T-helper 22 cell (primary cell): ENCODE data around the gene DPP6.
"Not testable (repeated sequence)": the region's sequence is repeated elsewhere in the genome, so short reads cannot be mapped to it uniquely, and the experiment has no call there.

Source experiments
- DNase-seq: peaks from one replicate; pipeline ENCODE4 v3.0.0-alpha.2; 2020; ENCODE audit warnings: low read depth

DPP6 gene

GRCh38 chr7:154148791-154149516, 96.8 kb downstream of the DPP6 start:
- not testable (repeated sequence) for DNase-seq

- DNase-seq = not testable (repeated sequence)
These were observed 98.5 kb downstream of the DPP6 start for GRCh38 chr7:154150656-154151055.

GRCh38 chr7:154151306-154151705, 99.1 kb downstream of the DPP6 start:
- not testable (repeated sequence) for DNase-seq

GRCh38 chr7:154155928-154156327, 103.7 kb downstream of the DPP6 start:
- not testable (repeated sequence) for DNase-seq

GRCh38 chr7:154162921-154163320, 110.7 kb downstream of the DPP6 start:
- DNase-seq = not testable (repeated sequence)

GRCh38 chr7:154163642-154164041, 111.4 kb downstream of the DPP6 start:
- DNase-seq = not testable (repeated sequence)

DNA sequence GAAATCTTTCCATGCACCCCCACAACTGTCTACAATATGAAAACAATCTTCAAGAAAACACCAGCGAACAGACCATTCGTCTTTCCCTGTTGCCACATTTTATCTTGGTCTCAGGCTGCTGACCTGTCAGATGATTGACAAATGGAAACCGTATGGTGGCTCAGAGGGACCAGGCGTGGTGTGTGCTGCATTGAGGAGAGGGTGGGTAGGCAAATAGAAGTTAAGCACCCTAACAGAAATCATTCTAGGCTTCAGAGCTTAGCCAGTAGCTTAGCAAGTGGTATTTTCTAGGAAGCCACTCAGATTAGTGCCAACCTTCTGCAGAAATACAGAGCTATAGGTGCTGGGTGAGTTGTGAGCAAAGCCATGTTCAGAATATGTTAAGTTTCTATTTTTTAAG, 114.9 kb downstream of the DPP6 start:
- no peak for DNase-seq

DNA sequence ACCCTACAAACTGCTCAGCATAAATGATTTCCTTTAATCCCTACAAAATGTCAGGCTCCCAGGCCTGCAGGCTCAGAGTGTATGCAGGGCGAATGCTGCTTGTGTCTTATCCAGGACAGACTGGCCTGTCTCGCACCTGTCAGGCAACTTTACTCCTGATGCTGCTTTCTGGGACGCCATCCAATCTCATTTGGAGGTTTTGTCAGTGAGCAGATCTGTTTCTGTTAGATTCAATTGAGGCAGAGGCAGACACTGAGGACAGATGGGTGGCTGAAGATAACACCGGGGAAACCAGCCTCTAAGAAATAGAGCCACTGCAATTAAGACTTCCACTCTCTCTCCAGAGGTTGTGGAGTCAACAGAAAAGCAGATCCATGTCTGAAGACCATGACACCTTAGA, 115.6 kb downstream of the DPP6 start:
- no peak for DNase-seq

DNA sequence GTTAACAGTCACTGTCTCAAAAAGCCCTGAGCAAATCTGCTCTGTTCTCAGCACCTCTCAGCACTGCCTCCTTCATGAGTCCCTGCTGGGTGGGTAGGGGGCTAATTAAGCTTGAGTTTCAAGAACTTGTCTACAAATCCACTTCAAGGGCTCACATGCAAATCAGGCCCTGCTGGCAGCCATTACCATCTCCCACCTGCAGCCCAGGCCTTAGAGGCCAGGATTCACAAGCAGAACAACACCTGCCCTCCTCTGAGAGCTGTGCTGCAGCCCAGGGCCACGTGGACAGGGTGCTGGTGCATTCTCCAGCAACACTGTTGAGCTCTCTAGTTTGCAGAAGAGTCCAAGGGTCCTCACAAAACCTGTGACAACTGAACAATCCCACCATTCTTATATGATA, 119.2 kb downstream of the DPP6 start:
- DNase-seq = no peak

GRCh38 chr7:154172236-154172635, 120.0 kb downstream of the DPP6 start:
- no peak for DNase-seq

DNA sequence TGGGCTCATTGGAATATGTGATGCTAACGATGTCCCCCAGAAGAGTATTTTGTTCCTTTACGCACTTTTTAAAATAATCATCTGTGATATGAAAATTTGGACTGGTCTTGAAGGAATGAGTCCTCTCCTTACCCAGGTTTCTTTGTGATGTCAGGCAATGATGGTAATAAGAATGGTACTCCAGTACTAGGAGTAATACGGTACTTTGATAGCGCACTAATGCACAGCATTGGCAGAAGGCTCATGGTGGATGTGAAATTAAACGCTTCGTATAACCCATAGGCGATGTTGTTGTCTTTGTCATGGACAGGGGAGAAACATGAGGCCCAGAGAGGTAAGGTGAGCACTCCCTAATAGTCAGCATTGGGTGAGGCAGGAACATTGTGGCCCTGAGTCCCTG, 125.4 kb downstream of the DPP6 start:
- DNase-seq = no peak

- no peak for DNase-seq
These were observed 126.7 kb downstream of the DPP6 start for GRCh38 chr7:154178895-154179294.

DNA sequence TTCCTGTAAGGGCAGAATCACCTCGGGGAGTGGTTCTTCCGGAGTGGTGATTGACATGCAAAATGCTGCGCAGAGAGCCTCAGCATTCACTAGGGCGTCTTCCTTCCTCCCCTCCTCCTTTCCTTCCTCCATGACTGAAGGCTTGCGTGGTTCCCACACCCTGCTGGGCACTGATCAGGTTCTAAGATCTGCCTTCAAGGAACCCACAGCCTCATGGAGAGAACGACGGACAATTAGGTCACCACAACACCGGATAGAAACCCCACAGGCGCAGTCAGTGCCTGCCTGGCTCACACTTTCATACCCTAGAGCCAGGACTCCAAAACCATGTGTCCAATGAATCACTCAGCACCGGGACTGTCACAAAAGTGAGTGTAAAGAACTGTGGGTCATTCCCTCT, 131.3 kb downstream of the DPP6 start:
- no peak for DNase-seq

DNA sequence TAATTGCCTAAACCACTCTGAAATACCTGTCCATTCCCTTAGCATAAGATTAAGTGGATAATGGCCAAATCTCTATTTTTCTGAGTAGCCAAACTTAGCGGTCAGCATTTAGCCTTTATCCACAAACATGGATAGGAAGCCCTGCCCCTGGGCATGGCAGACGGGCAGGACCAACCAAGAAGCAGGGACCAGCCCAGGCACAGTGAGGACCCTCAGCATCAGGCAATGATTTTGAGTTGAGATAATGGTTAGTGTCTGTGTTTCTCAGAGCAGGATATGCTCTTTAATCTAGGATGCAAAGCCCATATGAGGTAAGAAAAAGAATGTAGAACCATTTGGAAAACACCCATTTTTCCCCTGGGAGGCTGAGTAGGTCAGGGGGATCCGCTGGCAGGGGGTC, 131.7 kb downstream of the DPP6 start:
- no peak for DNase-seq

GRCh38 chr7:154186811-154187210, 134.6 kb downstream of the DPP6 start:
- DNase-seq = no peak

DNA sequence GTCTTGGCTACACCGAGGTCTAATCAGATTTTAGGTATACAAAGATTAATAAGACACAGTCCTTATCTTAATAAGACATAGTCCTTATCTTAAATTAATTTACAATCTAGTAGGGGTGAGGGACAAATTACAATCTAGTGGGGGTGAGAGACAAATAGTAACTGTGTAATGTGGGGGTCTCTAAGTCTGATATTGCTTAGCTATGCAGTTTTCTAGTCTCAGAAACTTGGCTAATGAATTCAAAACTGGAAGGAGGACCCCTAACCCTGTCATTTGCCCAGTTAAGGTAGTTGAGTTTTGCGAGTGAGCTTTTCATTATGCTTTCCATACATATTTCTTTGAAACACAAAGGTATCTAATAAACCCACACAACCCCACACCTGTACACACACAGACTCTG, 136.1 kb downstream of the DPP6 start:
- DNase-seq = no peak

GRCh38 chr7:154195266-154195665, 143.1 kb downstream of the DPP6 start:
- DNase-seq = no peak

- no peak for DNase-seq
These were observed 146.3 kb downstream of the DPP6 start for GRCh38 chr7:154198481-154198880.

DNA sequence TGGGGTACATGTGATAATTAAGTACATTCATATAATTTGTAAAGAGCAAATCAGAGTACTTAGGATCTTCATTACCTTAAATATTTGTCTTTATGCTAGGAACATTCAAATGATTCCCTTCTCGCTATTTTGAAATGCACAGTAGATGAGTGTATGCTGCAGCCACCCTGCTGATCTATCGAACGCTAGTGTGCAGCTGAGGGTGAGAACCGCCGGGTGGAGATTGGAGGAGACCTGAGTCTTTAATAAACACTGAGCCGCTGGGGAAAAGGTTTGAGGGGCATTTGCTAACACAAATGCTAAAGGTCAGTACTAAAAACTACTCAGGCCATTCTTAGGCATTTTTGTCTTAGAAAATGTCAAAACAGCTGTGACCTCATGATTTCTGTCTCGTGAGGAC, 148.0 kb downstream of the DPP6 start:
- no peak for DNase-seq

DNA sequence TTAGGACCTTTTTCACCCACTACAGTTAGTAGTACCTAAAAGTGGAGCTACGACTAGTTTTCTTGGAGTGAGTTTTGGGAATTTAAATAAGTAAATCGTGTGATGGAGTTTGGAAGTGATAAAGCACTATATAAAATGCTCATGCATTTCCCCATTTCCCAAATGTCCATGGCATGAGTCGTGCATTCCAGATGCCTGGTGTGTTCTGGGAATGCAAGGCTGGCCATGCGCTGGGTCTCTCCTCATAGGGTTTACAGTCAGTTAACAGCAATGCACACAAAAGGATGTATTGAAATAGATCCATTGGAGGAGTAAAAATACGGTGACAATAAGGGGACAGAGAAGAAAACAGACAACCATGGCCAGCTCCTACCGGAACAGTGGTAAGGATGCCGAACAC, 149.8 kb downstream of the DPP6 start:
- no peak for DNase-seq

- no peak for DNase-seq
These were observed 151.8 kb downstream of the DPP6 start for GRCh38 chr7:154204046-154204445.

- DNase-seq = no peak
These were observed 160.7 kb downstream of the DPP6 start for GRCh38 chr7:154212861-154213260.

- no peak for DNase-seq
These were observed 165.6 kb downstream of the DPP6 start for GRCh38 chr7:154217688-154218340.

- DNase-seq = no peak
These were observed 179.5 kb downstream of the DPP6 start for GRCh38 chr7:154231732-154232131.
